HepG2 (cell line): Measurements from ENCODE around the gene ARID1A. TPM values are rescaled to one million over a fixed set of nuclear protein-coding genes. Genes with fewer than 3 reads are reported as not detected.
A peak's percentile ranks its signal among the peaks of the same experiment; 100 is the strongest.

ENCODE experiments used
- BCL6 ChIP-seq: IDR thresholded peaks from 2 replicates; pipeline ENCODE4 v1.6.1; 2016; ENCODE audit warnings: missing genetic modification reagents, missing compliant biosample characterization
- CAMTA2 ChIP-seq: sonication (generic); formaldehyde crosslinking; IDR thresholded peaks from 2 replicates; pipeline ENCODE4 v1.4.0; 2020; ENCODE audit warnings: mild to moderate bottlenecking, missing genetic modification reagents, borderline replicate concordance
- FOXA1 ChIP-seq, 2 experiments: fragments of 450-650 bp in 1 of 2; sonication (generic) in 1 of 2; formaldehyde crosslinking in 1 of 2; IDR thresholded peaks; 2 replicates each; pipeline versions ENCODE4 v1.4.0 to v1.6.1; 2016 to 2020; ENCODE audit warnings: missing genetic modification reagents in 1 of 2
- NCOA5 ChIP-seq: sonication (generic); formaldehyde crosslinking; IDR thresholded peaks from 2 replicates; pipeline ENCODE4 v1.4.0; 2020; ENCODE audit warnings: missing genetic modification reagents
- RARA ChIP-seq: IDR thresholded peaks from 2 replicates; pipeline ENCODE4 v1.6.1; 2016; ENCODE audit warnings: missing genetic modification reagents, missing compliant biosample characterization
- SALL1 ChIP-seq: sonication (generic); formaldehyde crosslinking; IDR thresholded peaks from 2 replicates; pipeline ENCODE4 v1.8.0; 2022; ENCODE audit warnings: mild to moderate bottlenecking, missing genetic modification reagents
- SYNCRIP ChIP-seq: fragments of 200-400 bp; formaldehyde crosslinking; IDR thresholded peaks from 2 replicates; pipeline ENCODE4 v1.6.1; 2018; ENCODE audit warnings: mild to moderate bottlenecking, low read depth, low read length; ENCODE audit not compliant: insufficient read depth
- TOE1 ChIP-seq: sonication (generic); formaldehyde crosslinking; IDR thresholded peaks from 2 replicates; pipeline ENCODE4 v1.4.0; 2020; ENCODE audit warnings: mild to moderate bottlenecking, missing genetic modification reagents
- U2AF2 ChIP-seq: fragments of 200-400 bp; formaldehyde crosslinking; IDR thresholded peaks from 2 replicates; pipeline ENCODE4 v1.6.1; 2017; ENCODE audit warnings: low read depth, mild to moderate bottlenecking, low read length
- ZBTB33 ChIP-seq: sonication (generic); formaldehyde crosslinking; IDR thresholded peaks from 2 replicates; pipeline ENCODE4 v1.4.0; 2020; ENCODE audit warnings: missing genetic modification reagents
- ZFP82 ChIP-seq: sonication (generic); formaldehyde crosslinking; IDR thresholded peaks from 2 replicates; pipeline ENCODE4 v1.5.1; 2020; ENCODE audit warnings: mild to moderate bottlenecking, missing genetic modification reagents, borderline replicate concordance
- ZMYM4 ChIP-seq: sonication (generic); formaldehyde crosslinking; IDR thresholded peaks from 2 replicates; pipeline ENCODE4 v1.8.1; 2023; ENCODE audit warnings: mild to moderate bottlenecking, missing genetic modification reagents
- ZNF12 ChIP-seq: sonication (generic); formaldehyde crosslinking; IDR thresholded peaks from 2 replicates; pipeline ENCODE4 v1.5.0; 2020; ENCODE audit warnings: missing genetic modification reagents
- ZNF224 ChIP-seq: sonication (generic); formaldehyde crosslinking; IDR thresholded peaks from 2 replicates; pipeline ENCODE4 v1.5.0; 2020; ENCODE audit warnings: mild to moderate bottlenecking, missing genetic modification reagents
- ZNF24 ChIP-seq: fragments of 450-650 bp; IDR thresholded peaks from 2 replicates; pipeline ENCODE4 v1.6.1; 2017; ENCODE audit warnings: antibody characterized with exemption, mild to moderate bottlenecking
- ZNF275 ChIP-seq: sonication (generic); formaldehyde crosslinking; IDR thresholded peaks from 2 replicates; pipeline ENCODE4 v1.8.0; 2022; ENCODE audit warnings: missing genetic modification reagents, mild to moderate bottlenecking, inconsistent platforms, borderline replicate concordance
- ZNF318 ChIP-seq: sonication (generic); formaldehyde crosslinking; IDR thresholded peaks from 2 replicates; pipeline ENCODE4 v1.4.0; 2020; ENCODE audit warnings: mild to moderate bottlenecking, missing genetic modification reagents
- ZNF629 ChIP-seq: sonication (generic); formaldehyde crosslinking; conservative IDR thresholded peaks from 2 replicates; pipeline ENCODE4 v1.5.0; 2020; ENCODE audit warnings: missing genetic modification reagents
- ZNF839 ChIP-seq: sonication (generic); formaldehyde crosslinking; IDR thresholded peaks from 2 replicates; pipeline ENCODE4 v1.4.0; 2020; ENCODE audit warnings: missing genetic modification reagents, mild to moderate bottlenecking, borderline replicate concordance
- ZNF878 ChIP-seq: sonication (generic); formaldehyde crosslinking; IDR thresholded peaks from 2 replicates; pipeline ENCODE4 v1.8.1; 2023; ENCODE audit warnings: mild to moderate bottlenecking, missing genetic modification reagents, moderate library complexity
- polyA plus RNA-seq, 8 experiments: library from polyadenylated mRNA; depleted of rRNA in 3 of 8; stranded (reverse) in 7 of 8; unstranded in 1 of 8; fragments of >200 nt; fragmentation: Illumina TruSeq in 4 of 8; extraction: Trizol in 4 of 8; gene quantifications; 2 replicates each; pipeline versions ENCODE4 v1.2.1 to v1.2.3, GENCODE V29; 2011 to 2016; ENCODE audit warnings: low read depth in 4 of 8, missing spikeins in 1 of 8, mixed read lengths in 1 of 8; ENCODE audit not compliant: insufficient read depth in 1 of 8
- total RNA-seq, 5 experiments: library from RNA; depleted of rRNA; stranded (reverse); fragments of >200 nt; fragmentation: Illumina TruSeq; extraction: Trizol; gene quantifications; 2 replicates each; pipeline ENCODE4 v1.2.3, GENCODE V29; 2016; ENCODE audit warnings: low read depth in 1 of 5

The ARID1A gene
- total and polyA plus RNA-seq, 2 of the 13 experiments (the other 11 are each of a cell fraction or from before 2014, with no cell fraction given): 11.9 to 15.9 TPM

- TF ChIP-seq ZNF318 (CRISPR knock-in tag) (no peak), ZNF12 (CRISPR knock-in tag) (no peak), ZNF839 (no peak), CAMTA2 (CRISPR knock-in tag) (no peak), ZNF224 (CRISPR knock-in tag) (no peak), ZNF24 (no peak), ZNF275 (no peak), ZNF629 (no peak), TOE1 (CRISPR knock-in tag) (no peak), BCL6 (CRISPR knock-in tag) (peak; percentile 82), ZNF878 (peak; percentile 41; the same call in 1 of the 2 replicates), NCOA5 (CRISPR knock-in tag) (no peak), ZBTB33 (CRISPR knock-in tag) (no peak), SALL1 (CRISPR knock-in tag) (peak; percentile 38; the same call in 1 of the 2 replicates), ZFP82 (CRISPR knock-in tag) (no peak), U2AF2 (no peak), ZMYM4 (CRISPR knock-in tag) (no peak), RARA (CRISPR knock-in tag) (peak; percentile 100), FOXA1 (IDR thresholded peaks at IDR 0.05) (no peak), FOXA1 (CRISPR knock-in tag; IDR thresholded peaks at IDR 0.05) (peak; percentile 58), SYNCRIP (no peak)
These were observed 76.0 kb downstream of the ARID1A start (continued) for GRCh38 chr1:26771643-26772321.
